OCI-LY1 (cell line): ENCODE results near the gene RNF146.

Experiments
- EZH2 ChIP-seq: fragments of 200-600 bp; sonication (generic), shearing (Covaris generic); IDR thresholded peaks from 2 replicates; pipeline ENCODE4 v1.8.0; 2017; ENCODE audit warnings: borderline replicate concordance, mixed run types, mild to moderate bottlenecking, antibody characterized with exemption, low read length, moderate library complexity, mixed read lengths
- TF ChIP-seq, protein P1 (sequence below): fragments of 200-600 bp; sonication (generic), shearing (Covaris generic); IDR thresholded peaks from 2 replicates; pipeline ENCODE4 v1.5.1; 2017; ENCODE audit warnings: mild to moderate bottlenecking, antibody characterized with exemption, low read length, moderate library complexity, mixed read lengths

DNA sequence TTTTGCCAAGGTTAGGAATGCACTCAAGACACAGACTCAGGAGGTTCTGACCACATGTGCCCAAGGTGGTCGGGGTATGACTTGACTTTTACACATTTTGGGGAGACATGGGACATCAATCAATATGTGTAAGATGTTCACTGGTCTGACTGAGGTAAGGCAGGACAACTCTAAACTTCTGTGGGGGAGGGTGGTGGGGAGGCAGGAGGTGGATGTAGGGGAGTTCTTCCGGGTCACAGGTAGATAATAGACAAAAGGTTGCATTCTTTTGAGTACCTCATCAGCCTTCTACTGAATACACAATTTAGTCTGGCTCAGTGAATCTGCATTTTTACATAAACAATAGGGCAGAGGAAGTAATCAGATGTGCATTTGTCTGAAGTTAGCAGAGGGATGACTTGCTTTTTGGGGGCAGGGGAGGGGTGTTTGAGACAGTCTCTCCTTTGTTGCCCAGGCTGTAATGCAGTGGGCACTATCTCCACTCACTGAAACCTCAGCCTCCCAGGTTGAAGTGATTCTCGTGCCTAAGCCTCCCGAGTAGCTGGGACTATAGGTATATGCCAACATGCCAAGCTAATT lies 65.8 kb downstream of the RNF146 start:
- TF ChIP-seq, protein P1, sequence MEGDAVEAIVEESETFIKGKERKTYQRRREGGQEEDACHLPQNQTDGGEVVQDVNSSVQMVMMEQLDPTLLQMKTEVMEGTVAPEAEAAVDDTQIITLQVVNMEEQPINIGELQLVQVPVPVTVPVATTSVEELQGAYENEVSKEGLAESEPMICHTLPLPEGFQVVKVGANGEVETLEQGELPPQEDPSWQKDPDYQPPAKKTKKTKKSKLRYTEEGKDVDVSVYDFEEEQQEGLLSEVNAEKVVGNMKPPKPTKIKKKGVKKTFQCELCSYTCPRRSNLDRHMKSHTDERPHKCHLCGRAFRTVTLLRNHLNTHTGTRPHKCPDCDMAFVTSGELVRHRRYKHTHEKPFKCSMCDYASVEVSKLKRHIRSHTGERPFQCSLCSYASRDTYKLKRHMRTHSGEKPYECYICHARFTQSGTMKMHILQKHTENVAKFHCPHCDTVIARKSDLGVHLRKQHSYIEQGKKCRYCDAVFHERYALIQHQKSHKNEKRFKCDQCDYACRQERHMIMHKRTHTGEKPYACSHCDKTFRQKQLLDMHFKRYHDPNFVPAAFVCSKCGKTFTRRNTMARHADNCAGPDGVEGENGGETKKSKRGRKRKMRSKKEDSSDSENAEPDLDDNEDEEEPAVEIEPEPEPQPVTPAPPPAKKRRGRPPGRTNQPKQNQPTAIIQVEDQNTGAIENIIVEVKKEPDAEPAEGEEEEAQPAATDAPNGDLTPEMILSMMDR: no peak
- TF ChIP-seq EZH2: no peak
